Glutamatergic neuron (in vitro differentiated cells): ENCODE data around the gene PNMA8C. TPM values are rescaled to one million over a fixed set of nuclear protein-coding genes. Genes with fewer than 3 reads are reported as not detected.
A peak's percentile ranks its signal among the peaks of the same experiment; 100 is the strongest.

Experiments
- DNase-seq: peaks from one replicate; pipeline ENCODE4 v3.0.0; 2022
- H3K27ac Mint-ChIP-seq: one replicate; pipeline ENCODE4 v1.8.0; 2020; ENCODE audit warnings: mild to moderate bottlenecking, mixed read lengths, inconsistent platforms; ENCODE audit not compliant: unreplicated experiment
- H3K27me3 Mint-ChIP-seq: one replicate; pipeline ENCODE4 v1.8.0; 2020; ENCODE audit warnings: mild to moderate bottlenecking, moderate library complexity, mixed read lengths, inconsistent platforms; ENCODE audit not compliant: unreplicated experiment
- H3K36me3 Mint-ChIP-seq: one replicate; pipeline ENCODE4 v1.8.0; 2020; ENCODE audit warnings: mild to moderate bottlenecking, mixed read lengths, inconsistent platforms; ENCODE audit not compliant: unreplicated experiment
- H3K4me1 Mint-ChIP-seq: one replicate; pipeline ENCODE4 v1.8.0; 2020; ENCODE audit warnings: mild to moderate bottlenecking, low read depth, mixed read lengths, inconsistent platforms; ENCODE audit not compliant: unreplicated experiment
- H3K4me3 Mint-ChIP-seq: one replicate; pipeline ENCODE4 v1.8.0; 2020; ENCODE audit warnings: mild to moderate bottlenecking, mixed read lengths, inconsistent platforms; ENCODE audit not compliant: unreplicated experiment
- H3K9me3 Mint-ChIP-seq: one replicate; pipeline ENCODE4 v1.8.0; 2020; ENCODE audit warnings: mild to moderate bottlenecking, moderate library complexity, mixed read lengths, inconsistent platforms; ENCODE audit not compliant: unreplicated experiment
- CTCF ChIP-seq: fragments of 200-600 bp; sonication (generic); IDR thresholded peaks from one replicate; pipeline ENCODE4 v1.5.0; 2021; ENCODE audit not compliant: partially characterized antibody, unreplicated experiment
- long read RNA-seq: library from polyadenylated mRNA; unstranded; transcript quantifications from one replicate; pipeline ENCODE4 v2.0.0, GENCODE V29; 2020; ENCODE audit not compliant: unreplicated experiment
- total RNA-seq: library from RNA; stranded (reverse); fragmentation: NEBNext Ultra II Directional; extraction: Animal tissue kit (Norgen Biotek cat#: 25700); gene quantifications from one replicate; pipeline ENCODE4 v1.2.1, GENCODE V29; 2021; ENCODE audit not compliant: unreplicated experiment

The PNMA8C gene
- 5.3 TPM for total RNA-seq
- long read RNA-seq, full-length matches to known transcripts, result 1 of 1 reads
- long read RNA-seq, partial matches to known transcripts, result 0 of 1 reads
- long read RNA-seq, other reads (novel, unspliced or antisense), result 0 of 1 reads

- peak; percentile 90 for DNase-seq
- H3K4me3 Mint-ChIP-seq, result peak within 1 kb of the TSS; percentile 91
- peaks cover 5% of the 10 kb centered on the region for H3K27me3 Mint-ChIP-seq
- H3K4me1 Mint-ChIP-seq, result peaks cover 9% of the 10 kb centered on the region
- H3K36me3 Mint-ChIP-seq, result no peaks in the 10 kb centered on the region
- H3K9me3 Mint-ChIP-seq, result peaks cover 7% of the 10 kb centered on the region
- H3K27ac Mint-ChIP-seq, result no peak within 1 kb of the TSS
- TF ChIP-seq CTCF, result no peak
Observed at GRCh38 chr19:46428239-46429135, at the start of gene PNMA8C. Gene PNMA8C (minus strand): TSS chr19:46428936. CDS start chr19:46428359, 577 bp downstream.

- H3K4me1 Mint-ChIP-seq, result peaks cover 15% of the 10 kb centered on the region
- H3K27ac Mint-ChIP-seq, result no peak overlapping the region
- no peak overlapping the region for H3K4me3 Mint-ChIP-seq
- no peak for TF ChIP-seq CTCF
- peaks cover 2% of the 10 kb centered on the region for H3K27me3 Mint-ChIP-seq
- no peaks in the 10 kb centered on the region for H3K36me3 Mint-ChIP-seq
- no peaks in the 10 kb centered on the region for H3K9me3 Mint-ChIP-seq
- no peak for DNase-seq
Observed at GRCh38 chr19:46475986-46476385, 47.2 kb upstream of the PNMA8C start.

GRCh38 chr19:46474211-46474610 is 45.5 kb upstream of the PNMA8C start:
- Mint-ChIP-seq H3K27me3 (peaks cover 3% of the 10 kb centered on the region), H3K9me3 (no peaks in the 10 kb centered on the region), H3K4me3 (no peak overlapping the region), H3K36me3 (peaks cover 6% of the 10 kb centered on the region), H3K27ac (no peak overlapping the region), H3K4me1 (peaks cover 11% of the 10 kb centered on the region)
- TF ChIP-seq CTCF, result no peak
- DNase-seq, result no peak

GRCh38 chr19:46472592-46472991 is 43.9 kb upstream of the PNMA8C start:
- peaks cover 6% of the 10 kb centered on the region for H3K36me3 Mint-ChIP-seq
- peaks cover 3% of the 10 kb centered on the region for H3K4me1 Mint-ChIP-seq
- no peak for DNase-seq
- H3K27me3 Mint-ChIP-seq, result peaks cover 3% of the 10 kb centered on the region
- no peak overlapping the region for H3K27ac Mint-ChIP-seq
- H3K4me3 Mint-ChIP-seq, result no peak overlapping the region
- peaks cover 1% of the 10 kb centered on the region for H3K9me3 Mint-ChIP-seq
- no peak for TF ChIP-seq CTCF
